ENCODE data around the gene SYNC. TPM values are rescaled to one million over a fixed set of nuclear protein-coding genes. Genes with fewer than 3 reads are reported as not detected.

SYNC gene
- total and polyA plus RNA-seq, 2 donors (not counting 3 experiments of a cell fraction or from before 2014, with no cell fraction given): 3.5 to 9.4 TPM

DNA sequence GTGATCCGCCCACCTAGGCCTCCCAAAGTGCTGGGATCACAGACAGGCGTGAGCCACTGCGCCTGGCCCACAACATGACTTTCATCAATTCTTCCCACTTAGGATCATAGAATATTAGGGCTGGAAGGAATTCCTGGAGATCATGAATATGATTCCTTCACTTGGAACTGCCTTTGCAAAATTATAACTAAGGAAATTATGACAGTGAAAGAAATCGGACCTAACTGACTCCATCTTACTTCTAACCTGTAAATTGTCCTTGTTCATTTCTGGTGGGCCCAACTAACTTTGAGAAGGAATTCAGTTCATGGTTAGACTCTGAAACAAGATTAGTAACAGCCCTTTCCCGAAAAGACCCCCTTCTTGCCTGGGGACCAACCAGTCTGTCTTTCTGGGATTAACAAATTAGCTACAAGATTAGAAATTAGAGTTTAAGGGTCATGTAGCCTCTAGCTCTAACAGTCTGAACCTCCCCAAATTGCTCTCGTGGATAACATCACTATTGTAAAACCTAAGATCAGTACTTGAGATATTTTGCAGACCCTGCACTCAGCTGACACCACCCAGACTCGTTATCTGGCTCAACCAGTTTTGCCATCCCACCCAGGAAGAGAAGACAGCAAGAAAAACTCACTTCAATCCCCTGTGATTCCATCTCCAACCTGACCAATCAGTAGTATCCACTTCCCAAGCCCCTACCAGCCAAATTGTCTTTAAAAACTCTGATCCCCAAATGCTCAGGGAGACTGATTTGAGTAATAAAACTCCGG is 66.9 kb downstream of the SYNC start:
- Histone ChIP-seq H4K20me1 (replicated peaks; ENCODE audit: control insufficient read depth, extremely low read depth, insufficient read depth, low read length) (no peaks in the 10 kb centered on the region), H3K4me2 (ENCODE audit: insufficient read depth, low read length) (no peak overlapping the region), H3K79me2 (ENCODE audit: control insufficient read depth, insufficient read depth, low read length) (peaks cover 11% of the 10 kb centered on the region), H3K4me1 (ENCODE audit: control insufficient read depth, extremely low read depth, insufficient read depth, low read length) (no peaks in the 10 kb centered on the region), H3K27me3 (ENCODE audit: control insufficient read depth in 2 of 2, insufficient read depth in 2 of 2, low read length in 2 of 2) (no peaks in the 10 kb centered on the region), H3K4me3 (replicated peaks in 1 of 3; ENCODE audit: insufficient read depth in 1 of 3, low read depth in 1 of 3, low read length in 3 of 3) (no peak overlapping the region), H3K9me1 (replicated peaks; ENCODE audit: control insufficient read depth, extremely low read depth, insufficient read depth, low read length) (no peaks in the 10 kb centered on the region), H3K9me3 (replicated peaks; ENCODE audit: control insufficient read depth, insufficient read depth, low read length) (no peaks in the 10 kb centered on the region), H3K27ac (ENCODE audit: insufficient read depth, low read depth, low read length) (no peak overlapping the region), H3K9ac (replicated peaks; ENCODE audit: extremely low read depth, insufficient read depth, low read length) (no peak overlapping the region), H2AFZ (ENCODE audit: low read depth, low read length) (no peak overlapping the region), H3K36me3 (ENCODE audit: control insufficient read depth in 2 of 2, extremely low read depth in 1 of 2, insufficient read depth in 2 of 2, low read length in 2 of 2) (peaks cover 0 to 2% of the 10 kb centered on the region in 2 experiments)
- intact Hi-C loops (cut with micrococcal nuclease): no loop called here
- ChIA-PET POLR2A (no interaction called here), CTCF (no interaction called here)
- TF ChIP-seq, protein P1, sequence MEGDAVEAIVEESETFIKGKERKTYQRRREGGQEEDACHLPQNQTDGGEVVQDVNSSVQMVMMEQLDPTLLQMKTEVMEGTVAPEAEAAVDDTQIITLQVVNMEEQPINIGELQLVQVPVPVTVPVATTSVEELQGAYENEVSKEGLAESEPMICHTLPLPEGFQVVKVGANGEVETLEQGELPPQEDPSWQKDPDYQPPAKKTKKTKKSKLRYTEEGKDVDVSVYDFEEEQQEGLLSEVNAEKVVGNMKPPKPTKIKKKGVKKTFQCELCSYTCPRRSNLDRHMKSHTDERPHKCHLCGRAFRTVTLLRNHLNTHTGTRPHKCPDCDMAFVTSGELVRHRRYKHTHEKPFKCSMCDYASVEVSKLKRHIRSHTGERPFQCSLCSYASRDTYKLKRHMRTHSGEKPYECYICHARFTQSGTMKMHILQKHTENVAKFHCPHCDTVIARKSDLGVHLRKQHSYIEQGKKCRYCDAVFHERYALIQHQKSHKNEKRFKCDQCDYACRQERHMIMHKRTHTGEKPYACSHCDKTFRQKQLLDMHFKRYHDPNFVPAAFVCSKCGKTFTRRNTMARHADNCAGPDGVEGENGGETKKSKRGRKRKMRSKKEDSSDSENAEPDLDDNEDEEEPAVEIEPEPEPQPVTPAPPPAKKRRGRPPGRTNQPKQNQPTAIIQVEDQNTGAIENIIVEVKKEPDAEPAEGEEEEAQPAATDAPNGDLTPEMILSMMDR (IDR thresholded peaks at IDR 0.05; ENCODE audit: extremely low read depth in 1 of 2, insufficient read depth in 1 of 2, low read depth in 1 of 2, low read length in 2 of 2): no peak
- TF ChIP-seq JUN (IDR thresholded peaks at IDR 0.05; ENCODE audit: borderline replicate concordance, insufficient read depth, insufficient read length, low read depth) (no peak), MYC (IDR thresholded peaks at IDR 0.05; ENCODE audit: low read depth, low read length) (no peak), POLR2A (IDR thresholded peaks at IDR 0.05; ENCODE audit: low read depth, low read length) (no peak), POLR2AphosphoS5 (IDR thresholded peaks at IDR 0.05; ENCODE audit: insufficient read depth, low read depth, low read length) (no peak), MAX (IDR thresholded peaks at IDR 0.05; ENCODE audit: insufficient read depth, insufficient read length) (no peak), FOS (IDR thresholded peaks at IDR 0.05; ENCODE audit: borderline replicate concordance, insufficient read depth, low read length) (no peak), EZH2 (IDR thresholded peaks at IDR 0.05; ENCODE audit: borderline replicate concordance, low read depth, low read length, severe bottlenecking) (no peak), GATA2 (IDR thresholded peaks at IDR 0.05; ENCODE audit: insufficient read depth, insufficient read length, low read depth, low read length) (no peak)
- dilution Hi-C loops (cut with MboI; ENCODE audit: extremely low pct_ligation_motif_present, low sequenced_read_pairs): no loop called here
- no peak for DNase-seq (ENCODE audit: low read depth, low spot score)
- BruUV-seq (replicated peaks): no TSS peak
- FAIRE-seq: no peak
